ENCODE data around the gene TM7SF3.

TM7SF3 gene

GRCh38 chr12:26937863-26938700 lies 76.1 kb downstream of the TM7SF3 start, which contains the start of the genes FGFR1OP2 and INTS13:
Gene FGFR1OP2, plus strand, starts transcription at chr12:26938470. Its CDS starts 15,689 bp downstream, at chr12:26954159.
Gene INTS13, minus strand, starts transcription at chr12:26937981. Its CDS starts 1,178 bp downstream, at chr12:26936803.
- peak; percentile 99 for DNase-seq (ENCODE audit: low read depth, low spot score)
- in situ Hi-C loops (cut with HindIII; ENCODE audit: low sequenced_read_pairs), result no loop called here
- no peak for TF ChIP-seq CTCF (IDR thresholded peaks at IDR 0.05; ENCODE audit: low read depth, low read length)
- peak within 1 kb of the TSS; percentile 78 for H3K4me3 ChIP-seq (ENCODE audit: low read depth, low read length)

GRCh38 chr12:26937443-26937862 lies 76.7 kb downstream of the TM7SF3 start:
- TF ChIP-seq CTCF (IDR thresholded peaks at IDR 0.05; ENCODE audit: low read depth, low read length), result no peak
- no peak for DNase-seq (ENCODE audit: low read depth, low spot score)
- peak overlapping the region; percentile 78 for H3K4me3 ChIP-seq (ENCODE audit: low read depth, low read length)
- in situ Hi-C loops (cut with HindIII; ENCODE audit: low sequenced_read_pairs), result no loop called here

GRCh38 chr12:26936559-26937442 lies 77.4 kb downstream of the TM7SF3 start:
- in situ Hi-C loops (cut with HindIII; ENCODE audit: low sequenced_read_pairs), result no loop called here
- peak overlapping the region; percentile 78 for H3K4me3 ChIP-seq (ENCODE audit: low read depth, low read length)
- TF ChIP-seq CTCF (IDR thresholded peaks at IDR 0.05; ENCODE audit: low read depth, low read length), result no peak
- DNase-seq (ENCODE audit: low read depth, low spot score), result peak; percentile 4

- in situ Hi-C loops (cut with HindIII; ENCODE audit: low sequenced_read_pairs), result no loop called here
- H3K4me3 ChIP-seq (ENCODE audit: low read depth, low read length), result no peak overlapping the region
- no peak for TF ChIP-seq CTCF (IDR thresholded peaks at IDR 0.05; ENCODE audit: low read depth, low read length)
- no peak for DNase-seq (ENCODE audit: low read depth, low spot score)
These were observed 78.4 kb downstream of the TM7SF3 start for GRCh38 chr12:26935636-26936378.

- in situ Hi-C loops (cut with HindIII; ENCODE audit: low sequenced_read_pairs), result no loop called here
- no peak for DNase-seq (ENCODE audit: low read depth, low spot score)
- H3K4me3 ChIP-seq (ENCODE audit: low read depth, low read length), result no peak overlapping the region
- no peak for TF ChIP-seq CTCF (IDR thresholded peaks at IDR 0.05; ENCODE audit: low read depth, low read length)
These were observed 84.6 kb downstream of the TM7SF3 start for GRCh38 chr12:26929590-26929989.

- no peak for TF ChIP-seq CTCF (IDR thresholded peaks at IDR 0.05; ENCODE audit: low read depth, low read length)
- no peak overlapping the region for H3K4me3 ChIP-seq (ENCODE audit: low read depth, low read length)
- in situ Hi-C loops (cut with HindIII; ENCODE audit: low sequenced_read_pairs), result no loop called here
- DNase-seq (ENCODE audit: low read depth, low spot score), result no peak
These were observed 85.5 kb downstream of the TM7SF3 start for GRCh38 chr12:26928661-26929060.
